HL-60 (cell line): ENCODE data around the gene CHRDL2.

Experiments
- CTCF ChIP-seq: IDR thresholded peaks from one replicate; pipeline ENCODE4 v1.5.1; 2011; ENCODE audit warnings: low read length, control low read depth, inconsistent platforms; ENCODE audit not compliant: insufficient read depth
- GABPA ChIP-seq: IDR thresholded peaks from 2 replicates; pipeline ENCODE4 v1.6.1; 2012; ENCODE audit warnings: low read depth
- POLR2AphosphoS5 ChIP-seq: IDR thresholded peaks from 2 replicates; pipeline ENCODE4 v1.6.1; 2012; ENCODE audit warnings: low read depth

GRCh38 chr11:74650498-74650897 lies 80.7 kb downstream of the CHRDL2 start:
- no peak for TF ChIP-seq GABPA
- no peak for TF ChIP-seq CTCF
- no peak for TF ChIP-seq POLR2AphosphoS5
